Testis (tissue), 2 donors: Measurements from ENCODE around the gene MYO1F.

Experiments
- CTCF ChIP-seq, 3 experiments: fragments of 450-650 bp in 2 of 3; fragments of 200-600 bp in 1 of 3; sonication (generic) in 1 of 3; IDR thresholded peaks; one replicate each; pipeline ENCODE4 v1.5.1; 2016 to 2019; ENCODE audit warnings: antibody characterized with exemption in 3 of 3, mild to moderate bottlenecking in 2 of 3, moderate library complexity in 1 of 3
- POLR2A ChIP-seq: fragments of 450-650 bp; IDR thresholded peaks from one replicate; pipeline ENCODE4 v1.6.1; 2017; ENCODE audit warnings: antibody characterized with exemption, mild to moderate bottlenecking, moderate library complexity

GRCh38 chr19:8505680-8506401, 71.4 kb downstream of the MYO1F start:
- TF ChIP-seq CTCF (IDR thresholded peaks at IDR 0.05) (peak; percentile 78 to 88 (median 85)), POLR2A (no peak)
